Measurements from ENCODE around the gene IGBP1. TPM values are rescaled to one million over a fixed set of nuclear protein-coding genes. Genes with fewer than 3 reads are reported as not detected.
A peak's percentile ranks its signal among the peaks of the same experiment; 100 is the strongest.

IGBP1 gene
- total RNA-seq, 3 donors from 2014 or later, result 71.8 to 87.2 (median 86.9) TPM

DNA sequence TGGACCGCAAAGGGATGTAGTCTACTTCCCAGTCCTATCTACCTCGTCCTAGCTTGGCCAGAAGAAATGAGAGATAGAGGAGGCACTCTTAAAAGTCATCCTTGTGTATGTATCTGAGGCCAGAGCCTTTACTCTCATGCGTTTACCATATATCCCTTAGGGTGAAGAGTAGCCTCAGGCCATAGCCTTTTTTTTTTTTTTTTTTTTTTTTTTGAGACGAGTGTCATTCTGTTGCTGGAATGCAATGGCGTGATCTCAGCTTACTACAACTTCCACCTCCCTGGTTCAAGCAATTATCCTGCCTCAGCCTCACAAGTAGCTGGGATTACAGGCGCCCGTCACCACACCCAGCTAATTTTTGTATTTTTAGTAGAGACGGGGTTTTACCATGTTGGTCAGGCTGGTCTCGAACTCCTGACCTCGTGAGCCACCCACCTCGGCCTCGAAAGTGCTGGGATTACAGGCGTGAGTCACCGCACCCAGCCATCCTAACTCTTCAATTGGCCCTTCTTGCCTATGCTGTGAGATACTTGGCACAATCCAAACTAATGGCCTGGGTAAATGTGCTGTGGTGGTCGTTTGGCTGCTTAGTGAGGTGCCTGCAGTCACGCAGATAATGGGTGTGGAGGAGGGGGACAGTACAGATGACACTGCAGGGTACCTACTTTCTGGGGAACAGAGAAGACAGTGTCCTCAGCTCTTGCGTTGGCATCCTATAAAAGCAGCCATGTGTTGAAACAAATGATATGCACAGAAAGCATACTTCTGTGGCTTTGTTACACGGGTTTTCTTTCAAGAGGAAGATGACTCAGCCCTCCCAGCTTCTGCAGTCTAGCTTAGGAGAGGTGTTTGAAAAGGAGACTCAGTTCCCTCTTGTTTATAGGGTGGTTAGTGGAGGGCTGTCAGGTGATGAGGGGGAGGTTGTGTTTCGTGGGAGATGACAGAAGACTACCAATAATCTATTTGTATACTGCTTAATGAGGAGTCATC is 33.6 kb downstream of the IGBP1 start:
- peaks cover 0 to 29% of the 10 kb centered on the region in 2 donors for H3K27me3 ChIP-seq
- no peaks in the 10 kb centered on the region for H3K4me1 ChIP-seq
- no peak overlapping the region for H3K27ac ChIP-seq
- H3K4me3 ChIP-seq, result no peak overlapping the region
- intact Hi-C loops (cut with DNase I; ENCODE audit: low total_unique reads), result no loop called here
- TF ChIP-seq POLR2AphosphoS5 (IDR thresholded peaks at IDR 0.05), result no peak
- no peak for TF ChIP-seq POLR2A (IDR thresholded peaks at IDR 0.05)
- TF ChIP-seq, protein P1, sequence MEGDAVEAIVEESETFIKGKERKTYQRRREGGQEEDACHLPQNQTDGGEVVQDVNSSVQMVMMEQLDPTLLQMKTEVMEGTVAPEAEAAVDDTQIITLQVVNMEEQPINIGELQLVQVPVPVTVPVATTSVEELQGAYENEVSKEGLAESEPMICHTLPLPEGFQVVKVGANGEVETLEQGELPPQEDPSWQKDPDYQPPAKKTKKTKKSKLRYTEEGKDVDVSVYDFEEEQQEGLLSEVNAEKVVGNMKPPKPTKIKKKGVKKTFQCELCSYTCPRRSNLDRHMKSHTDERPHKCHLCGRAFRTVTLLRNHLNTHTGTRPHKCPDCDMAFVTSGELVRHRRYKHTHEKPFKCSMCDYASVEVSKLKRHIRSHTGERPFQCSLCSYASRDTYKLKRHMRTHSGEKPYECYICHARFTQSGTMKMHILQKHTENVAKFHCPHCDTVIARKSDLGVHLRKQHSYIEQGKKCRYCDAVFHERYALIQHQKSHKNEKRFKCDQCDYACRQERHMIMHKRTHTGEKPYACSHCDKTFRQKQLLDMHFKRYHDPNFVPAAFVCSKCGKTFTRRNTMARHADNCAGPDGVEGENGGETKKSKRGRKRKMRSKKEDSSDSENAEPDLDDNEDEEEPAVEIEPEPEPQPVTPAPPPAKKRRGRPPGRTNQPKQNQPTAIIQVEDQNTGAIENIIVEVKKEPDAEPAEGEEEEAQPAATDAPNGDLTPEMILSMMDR (IDR thresholded peaks at IDR 0.05), result no peak
- H3K9me3 ChIP-seq, result no peaks in the 10 kb centered on the region
- H3K36me3 ChIP-seq, result no peaks in the 10 kb centered on the region
- no peak for DNase-seq (ENCODE audit: low spot score in 2 of 2)

DNA sequence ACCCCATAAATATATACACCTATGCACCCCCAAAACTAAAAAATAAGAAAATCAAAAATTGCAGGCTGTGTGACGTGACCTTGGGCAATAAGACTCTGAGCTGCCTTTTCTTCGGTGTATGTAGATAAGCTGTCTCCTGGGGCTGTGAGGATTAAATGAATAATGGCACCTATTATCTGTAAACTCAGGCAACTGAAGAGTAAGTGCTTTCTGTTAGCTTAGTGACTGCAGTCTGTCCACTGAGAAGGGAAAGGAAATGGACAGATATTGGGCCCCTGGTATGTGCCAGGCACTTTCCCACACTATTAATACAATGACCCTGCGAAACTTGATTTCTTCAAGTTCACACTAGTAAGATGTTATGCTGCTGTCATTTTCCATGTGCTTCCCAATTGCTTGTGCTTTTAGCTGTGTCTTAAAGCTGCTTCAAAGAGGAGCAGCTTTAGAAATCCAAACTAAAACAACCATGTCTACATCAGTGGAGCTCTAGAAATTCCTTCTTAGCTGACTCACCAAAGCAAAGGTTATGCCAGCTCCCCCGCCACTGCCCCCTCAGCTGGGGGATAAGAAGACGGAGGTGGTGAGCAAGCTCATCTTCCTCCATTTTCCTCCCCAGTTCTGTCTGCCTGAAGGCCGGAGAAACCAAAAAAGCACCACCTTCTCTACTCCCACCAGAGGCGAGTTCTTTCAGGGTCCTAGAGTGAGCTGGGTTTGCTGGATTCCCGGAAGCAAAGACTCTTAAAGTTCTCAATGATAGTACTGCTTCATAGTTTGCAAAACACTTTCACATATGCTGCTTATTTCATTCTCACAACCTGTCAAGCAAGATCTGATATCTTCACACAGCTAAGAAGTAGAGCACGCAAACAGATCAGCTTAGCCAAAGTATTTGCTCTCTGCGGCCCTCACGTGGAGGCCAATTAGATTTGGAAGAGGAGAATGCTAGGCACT is 35.3 kb downstream of the IGBP1 start:
- Histone ChIP-seq H3K27ac (peak overlapping the region in 1 of 2 donors; percentile 6), H3K4me1 (no peaks in the 10 kb centered on the region), H3K9me3 (no peaks in the 10 kb centered on the region), H3K27me3 (peaks cover 0 to 40% of the 10 kb centered on the region in 2 donors), H3K4me3 (peak overlapping the region in 2 of 3 donors; percentile 7 to 40), H3K36me3 (no peaks in the 10 kb centered on the region)
- TF ChIP-seq POLR2A (IDR thresholded peaks at IDR 0.05), result no peak
- TF ChIP-seq, protein P1 (IDR thresholded peaks at IDR 0.05), result no peak
- no peak for TF ChIP-seq POLR2AphosphoS5 (IDR thresholded peaks at IDR 0.05)
- intact Hi-C loops (cut with DNase I; ENCODE audit: low total_unique reads), result no loop called here
- DNase-seq (ENCODE audit: low spot score in 2 of 2), result no peak

DNA sequence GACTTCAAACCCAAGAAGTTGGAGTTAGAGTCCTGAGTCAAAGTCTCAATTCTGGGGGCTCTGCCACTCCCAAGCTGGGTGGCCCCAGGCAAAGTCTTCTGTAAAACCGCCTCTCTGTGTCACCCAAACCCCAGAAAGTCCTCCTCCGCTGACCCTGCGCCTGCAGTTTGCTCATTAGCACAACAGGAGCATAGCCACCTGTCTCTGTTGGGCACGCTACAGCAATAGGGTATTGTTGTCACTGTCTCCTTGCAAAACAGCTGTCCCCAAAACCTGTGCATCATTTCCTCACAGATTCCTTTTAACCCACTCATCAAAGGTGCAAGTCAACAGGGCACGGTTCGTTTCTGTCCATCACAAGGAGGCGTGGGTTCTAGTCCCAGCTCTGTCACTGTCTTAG is 36.0 kb downstream of the IGBP1 start:
- no peak for DNase-seq (ENCODE audit: low spot score in 2 of 2)
- no peak overlapping the region for H3K4me3 ChIP-seq
- no peak overlapping the region for H3K27ac ChIP-seq
- no peaks in the 10 kb centered on the region for H3K4me1 ChIP-seq
- H3K27me3 ChIP-seq, result peaks cover 0 to 42% of the 10 kb centered on the region in 2 donors
- no peaks in the 10 kb centered on the region for H3K36me3 ChIP-seq
- TF ChIP-seq POLR2AphosphoS5 (IDR thresholded peaks at IDR 0.05), result no peak
- intact Hi-C loops (cut with DNase I; ENCODE audit: low total_unique reads), result no loop called here
- no peaks in the 10 kb centered on the region for H3K9me3 ChIP-seq

DNA sequence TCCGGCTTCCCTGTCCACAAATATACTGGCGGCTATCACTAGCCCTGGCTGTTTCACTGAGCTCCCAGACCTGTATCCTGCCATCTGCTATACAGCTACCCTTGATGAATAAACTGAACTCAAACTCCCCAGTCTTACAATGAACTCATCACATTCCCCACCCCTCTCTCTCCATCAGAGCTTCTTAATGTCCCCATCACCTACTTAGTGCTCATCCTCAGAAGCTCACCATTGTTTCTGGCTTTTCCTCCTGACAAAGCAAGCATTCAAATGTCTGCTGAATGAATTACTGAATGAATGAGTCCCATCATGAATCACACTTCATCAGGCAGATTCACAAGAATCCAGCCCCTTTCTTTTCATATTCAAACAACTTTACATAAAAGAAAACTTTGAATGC is 38.4 kb downstream of the IGBP1 start:
- Histone ChIP-seq H3K36me3 (no peaks in the 10 kb centered on the region), H3K27ac (no peak overlapping the region), H3K27me3 (peaks cover 0 to 50% of the 10 kb centered on the region in 2 donors), H3K9me3 (no peaks in the 10 kb centered on the region), H3K4me3 (no peak overlapping the region), H3K4me1 (no peaks in the 10 kb centered on the region)
- no peak for TF ChIP-seq POLR2A (IDR thresholded peaks at IDR 0.05)
- TF ChIP-seq, protein P1 (IDR thresholded peaks at IDR 0.05), result no peak
- TF ChIP-seq POLR2AphosphoS5 (IDR thresholded peaks at IDR 0.05), result no peak
- intact Hi-C loops (cut with DNase I; ENCODE audit: low total_unique reads), result no loop called here
- no peak for DNase-seq (ENCODE audit: low spot score in 2 of 2)

DNA sequence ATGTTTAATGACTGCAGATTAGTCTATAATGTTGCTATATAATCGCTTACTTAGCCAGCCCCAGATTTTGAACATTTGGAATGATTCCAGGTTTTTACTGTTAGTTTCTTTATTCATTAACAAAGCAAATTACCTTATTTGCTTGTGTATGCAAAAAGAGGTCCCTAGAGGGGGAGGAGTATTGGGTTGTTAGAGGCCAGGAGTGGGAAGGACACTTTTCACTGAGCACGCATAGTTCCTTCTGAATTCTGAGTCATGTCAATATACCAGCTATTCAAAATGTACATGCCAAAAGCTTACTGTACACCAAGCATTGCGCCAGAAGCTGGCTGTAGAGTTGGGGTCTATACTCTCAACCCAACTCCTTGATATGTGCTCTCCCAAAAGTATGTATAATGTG is 39.0 kb downstream of the IGBP1 start:
- intact Hi-C loops (cut with DNase I; ENCODE audit: low total_unique reads), result no loop called here
- Histone ChIP-seq H3K36me3 (no peaks in the 10 kb centered on the region), H3K4me1 (no peaks in the 10 kb centered on the region), H3K27me3 (peaks cover 0 to 56% of the 10 kb centered on the region in 2 donors), H3K27ac (no peak overlapping the region), H3K4me3 (no peak overlapping the region), H3K9me3 (no peaks in the 10 kb centered on the region)
- TF ChIP-seq, protein P1 (IDR thresholded peaks at IDR 0.05), result no peak
- TF ChIP-seq POLR2A (IDR thresholded peaks at IDR 0.05) (no peak), POLR2AphosphoS5 (IDR thresholded peaks at IDR 0.05) (no peak)
- no peak for DNase-seq (ENCODE audit: low spot score in 2 of 2)

Data from breast epithelium (tissue), 4 donors.